Stimulated activated CD4-positive, alpha-beta T cell treated with anti-CD3 and anti-CD28 coated beads, Interleukin-2, amount 100 ng/mL, for 24 hours (primary cell): Measurements from ENCODE around the gene TBX15.
"Not testable (repeated sequence)": the region's sequence is repeated elsewhere in the genome, so short reads cannot be mapped to it uniquely, and the experiment has no call there.

Experiments used
- DNase-seq, 2 donors: peaks; one replicate each; pipeline ENCODE4 v3.0.0-alpha.2; 2020

The TBX15 gene

GRCh38 chr1:118921994-118922393 is 66.1 kb downstream of the TBX15 start:
- DNase-seq: no peak

GRCh38 chr1:118920124-118920717 is 67.9 kb downstream of the TBX15 start:
- DNase-seq: no peak

- no peak for DNase-seq
Measured at GRCh38 chr1:118918940-118919259, 69.2 kb downstream of the TBX15 start.

- DNase-seq: no peak
Measured at GRCh38 chr1:118918230-118918939, 69.8 kb downstream of the TBX15 start.

GRCh38 chr1:118916346-118916745 is 71.8 kb downstream of the TBX15 start:
- not testable (repeated sequence) for DNase-seq

- DNase-seq: no peak
Measured at GRCh38 chr1:118914379-118915161, 73.6 kb downstream of the TBX15 start.

- no peak for DNase-seq
Measured at GRCh38 chr1:118913818-118914217, 74.3 kb downstream of the TBX15 start.

GRCh38 chr1:118912574-118912973 is 75.6 kb downstream of the TBX15 start:
- DNase-seq: no peak

GRCh38 chr1:118911571-118911970 is 76.6 kb downstream of the TBX15 start:
- DNase-seq: no peak

GRCh38 chr1:118907466-118907865 is 80.7 kb downstream of the TBX15 start:
- no peak for DNase-seq

GRCh38 chr1:118905671-118906070 is 82.5 kb downstream of the TBX15 start:
- no peak for DNase-seq

- no peak for DNase-seq
Measured at GRCh38 chr1:118905196-118905595, 82.9 kb downstream of the TBX15 start.

- DNase-seq: no peak
Measured at GRCh38 chr1:118902711-118903191, 85.4 kb downstream of the TBX15 start.

GRCh38 chr1:118902299-118902698 is 85.8 kb downstream of the TBX15 start:
- DNase-seq: no peak

- no peak for DNase-seq
Measured at GRCh38 chr1:118900643-118901440, 87.3 kb downstream of the TBX15 start.

GRCh38 chr1:118899340-118899739 is 88.8 kb downstream of the TBX15 start:
- DNase-seq: no peak

- no peak for DNase-seq
Measured at GRCh38 chr1:118898712-118899111, 89.4 kb downstream of the TBX15 start.

- no peak for DNase-seq
Measured at GRCh38 chr1:118896416-118896815, 91.7 kb downstream of the TBX15 start.

- DNase-seq: no peak
Measured at GRCh38 chr1:118894836-118895235, 93.3 kb downstream of the TBX15 start.

GRCh38 chr1:118890851-118891384 is 97.2 kb downstream of the TBX15 start:
- DNase-seq: no peak

GRCh38 chr1:118884946-118885345 is 103.2 kb downstream of the TBX15 start:
- no peak for DNase-seq

GRCh38 chr1:118881751-118882150 is 106.4 kb downstream of the TBX15 start:
- no peak for DNase-seq

GRCh38 chr1:118878661-118879060 is 109.5 kb downstream of the TBX15 start:
- no peak for DNase-seq
